ENCODE data around the gene DDX39A.
"Not testable (repeated sequence)": the region's sequence is repeated elsewhere in the genome, so short reads cannot be mapped to it uniquely, and the experiment has no call there.

DDX39A gene

DNA sequence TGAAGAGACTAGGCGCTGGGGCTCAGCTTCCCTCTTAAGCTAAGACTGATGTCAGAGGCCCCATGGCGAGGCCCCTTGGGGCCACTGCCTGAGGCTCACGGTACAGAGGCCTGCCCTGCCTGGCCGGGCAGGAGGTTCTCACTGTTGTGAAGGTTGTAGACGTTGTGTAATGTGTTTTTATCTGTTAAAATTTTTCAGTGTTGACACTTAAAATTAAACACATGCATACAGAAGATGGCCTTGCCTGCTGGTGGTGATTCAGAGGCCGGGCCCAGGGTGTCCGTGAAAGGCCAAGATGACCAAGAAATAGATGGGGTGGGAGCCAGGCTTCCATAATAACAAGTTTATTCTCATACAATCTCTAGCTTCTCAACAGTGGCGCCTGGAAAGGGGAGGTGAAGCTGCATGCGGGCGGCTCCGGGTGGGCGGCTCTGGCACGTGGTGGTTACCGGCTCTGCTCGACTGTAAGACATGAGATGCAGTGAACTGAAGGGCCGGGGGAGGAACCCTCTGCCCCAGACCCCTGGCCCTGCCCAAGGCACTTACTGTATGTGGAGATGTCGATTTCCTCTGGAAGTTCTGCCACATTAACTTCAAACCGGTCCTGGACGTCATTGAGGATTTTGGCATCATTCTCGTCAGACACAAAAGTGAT, 10.5 kb downstream of the DDX39A start:
- DNase-seq (ENCODE audit: low read depth) = no peak

DNA sequence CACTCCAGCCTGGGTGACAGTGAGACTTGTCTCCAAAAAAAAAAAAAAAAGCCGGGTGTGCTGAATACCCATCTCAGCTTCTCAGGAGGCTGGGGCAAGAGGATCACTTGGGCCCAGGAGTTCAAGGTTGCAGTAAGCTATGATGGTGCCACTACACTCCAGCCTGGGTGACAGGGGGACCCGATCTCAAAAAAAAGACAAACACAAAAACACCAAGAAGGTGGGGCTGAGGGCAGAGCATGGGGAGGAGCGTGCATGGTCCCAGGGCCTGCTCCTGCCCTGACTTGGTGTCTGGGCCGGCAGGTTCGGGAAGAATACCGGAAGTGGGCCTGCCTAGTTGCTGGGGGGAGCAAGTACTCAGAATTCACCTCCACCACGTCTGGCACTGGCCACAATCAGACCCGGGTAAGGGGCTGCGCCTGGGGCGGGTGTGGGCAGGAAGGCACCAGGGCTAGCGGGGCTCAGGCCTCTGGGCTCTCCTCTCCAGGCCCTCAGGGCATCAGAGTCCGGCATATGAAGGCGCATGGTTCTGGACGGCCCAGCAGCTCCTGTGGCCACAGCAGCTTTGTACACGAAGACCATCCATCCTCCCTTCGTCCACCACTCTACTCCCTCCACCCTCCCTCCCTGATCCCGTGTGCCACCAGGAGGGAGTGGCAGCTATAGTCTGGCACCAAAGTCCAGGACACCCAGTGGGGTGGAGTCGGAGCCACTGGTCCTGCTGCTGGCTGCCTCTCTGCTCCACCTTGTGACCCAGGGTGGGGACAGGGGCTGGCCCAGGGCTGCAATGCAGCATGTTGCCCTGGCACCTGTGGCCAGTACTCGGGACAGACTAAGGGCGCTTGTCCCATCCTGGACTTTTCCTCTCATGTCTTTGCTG, 11.3 kb downstream of the DDX39A start:
- no peak for DNase-seq (ENCODE audit: low read depth)

DNA sequence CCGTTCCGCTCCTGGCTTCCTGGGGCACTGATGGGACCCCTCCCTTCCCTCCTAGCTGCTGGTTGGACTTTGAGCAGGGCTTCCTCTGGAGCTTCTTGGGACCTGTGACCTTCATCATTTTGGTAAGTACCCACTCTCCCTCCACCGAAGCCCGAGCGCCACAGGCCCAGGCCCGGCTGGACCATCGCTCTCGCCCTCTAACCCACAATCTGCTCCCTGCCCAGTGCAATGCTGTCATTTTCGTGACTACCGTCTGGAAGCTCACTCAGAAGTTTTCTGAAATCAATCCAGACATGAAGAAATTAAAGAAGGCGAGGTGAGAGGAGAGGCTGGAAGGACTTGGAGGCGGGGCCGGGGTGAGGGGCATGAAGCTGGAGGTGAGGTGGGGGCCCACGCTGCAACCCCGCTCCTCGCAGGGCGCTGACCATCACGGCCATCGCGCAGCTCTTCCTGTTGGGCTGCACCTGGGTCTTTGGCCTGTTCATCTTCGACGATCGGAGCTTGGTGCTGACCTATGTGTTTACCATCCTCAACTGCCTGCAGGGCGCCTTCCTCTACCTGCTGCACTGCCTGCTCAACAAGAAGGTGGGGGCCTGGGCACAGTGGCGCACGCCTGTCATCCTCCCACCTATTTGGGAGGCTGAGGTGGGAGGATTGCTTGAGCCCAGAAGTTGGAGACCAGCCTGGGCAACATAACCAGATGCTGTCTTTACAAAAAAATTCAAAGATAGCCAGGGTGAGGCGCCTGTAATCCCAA, 12.3 kb downstream of the DDX39A start:
- DNase-seq (ENCODE audit: low read depth) = no peak

DNA sequence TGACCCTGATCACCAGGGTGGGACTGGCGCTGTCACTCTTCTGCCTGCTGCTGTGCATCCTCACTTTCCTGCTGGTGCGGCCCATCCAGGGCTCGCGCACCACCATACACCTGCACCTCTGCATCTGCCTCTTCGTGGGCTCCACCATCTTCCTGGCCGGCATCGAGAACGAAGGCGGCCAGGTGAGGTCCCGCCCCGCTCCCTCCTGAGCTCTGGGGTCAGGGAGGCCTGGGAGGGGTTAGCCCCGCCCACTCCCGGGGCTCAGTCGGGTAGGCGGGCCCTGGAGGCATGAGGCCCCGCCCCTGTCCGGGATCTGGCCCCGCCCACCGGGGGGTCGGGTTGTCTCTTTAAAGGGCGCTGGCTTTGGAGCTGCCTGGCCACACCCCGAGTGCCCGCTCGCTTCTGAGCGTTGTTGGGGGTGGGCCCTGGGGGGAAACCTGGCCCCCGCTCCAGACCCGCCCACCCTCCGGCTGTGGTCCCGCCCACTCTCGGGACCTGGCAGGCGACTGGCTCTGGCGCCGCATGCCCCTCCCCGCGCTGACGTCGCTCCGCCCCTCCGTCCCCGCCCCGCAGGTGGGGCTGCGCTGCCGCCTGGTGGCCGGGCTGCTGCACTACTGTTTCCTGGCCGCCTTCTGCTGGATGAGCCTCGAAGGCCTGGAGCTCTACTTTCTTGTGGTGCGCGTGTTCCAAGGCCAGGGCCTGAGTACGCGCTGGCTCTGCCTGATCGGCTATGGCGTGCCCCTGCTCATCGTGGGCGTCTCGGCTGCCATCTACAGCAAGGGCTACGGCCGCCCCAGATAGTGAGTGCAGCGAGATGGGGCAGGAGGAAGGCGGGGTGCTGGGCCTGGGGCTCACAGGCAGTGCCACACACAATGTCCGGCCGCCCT, 13.1 kb downstream of the DDX39A start:
- peak; percentile 86 for DNase-seq (ENCODE audit: low read depth)

DNA sequence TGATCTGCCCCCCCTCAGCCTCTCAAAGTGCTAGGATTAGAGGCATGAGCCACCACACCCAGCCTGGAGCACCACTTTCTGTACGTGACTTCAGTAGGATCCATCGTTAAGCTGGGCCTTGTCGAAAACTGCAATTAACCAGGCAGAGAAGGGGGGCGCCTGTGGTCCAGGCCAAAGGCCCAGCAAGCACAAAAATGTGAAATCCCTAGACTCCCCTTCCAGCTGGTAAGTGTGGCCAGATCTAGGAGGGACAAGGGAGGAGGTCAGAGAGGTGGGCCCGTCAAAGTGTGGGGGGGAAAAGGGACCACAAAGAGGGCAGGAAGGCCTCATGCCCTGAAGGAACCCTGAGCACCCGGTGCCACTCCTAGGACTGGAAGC, 13.8 kb downstream of the DDX39A start:
- no peak for DNase-seq (ENCODE audit: low read depth)

DNA sequence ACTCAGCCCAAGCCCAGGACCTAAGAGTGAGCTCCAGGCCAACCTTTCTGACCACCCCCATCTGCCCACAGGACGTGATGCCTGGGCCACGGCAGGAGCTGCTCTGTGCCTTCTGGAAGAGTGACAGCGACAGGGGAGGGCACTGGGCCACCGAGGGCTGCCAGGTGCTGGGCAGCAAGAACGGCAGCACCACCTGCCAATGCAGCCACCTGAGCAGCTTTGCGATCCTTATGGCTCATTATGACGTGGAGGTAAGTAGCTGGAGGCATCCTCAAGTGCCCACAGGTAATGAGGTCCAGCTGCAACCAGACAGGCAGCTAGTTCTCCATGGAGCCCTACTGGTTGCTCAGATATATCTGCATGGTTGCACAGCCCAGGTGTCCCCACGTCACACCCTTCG, 14.8 kb downstream of the DDX39A start:
- no peak for DNase-seq (ENCODE audit: low read depth)

DNA sequence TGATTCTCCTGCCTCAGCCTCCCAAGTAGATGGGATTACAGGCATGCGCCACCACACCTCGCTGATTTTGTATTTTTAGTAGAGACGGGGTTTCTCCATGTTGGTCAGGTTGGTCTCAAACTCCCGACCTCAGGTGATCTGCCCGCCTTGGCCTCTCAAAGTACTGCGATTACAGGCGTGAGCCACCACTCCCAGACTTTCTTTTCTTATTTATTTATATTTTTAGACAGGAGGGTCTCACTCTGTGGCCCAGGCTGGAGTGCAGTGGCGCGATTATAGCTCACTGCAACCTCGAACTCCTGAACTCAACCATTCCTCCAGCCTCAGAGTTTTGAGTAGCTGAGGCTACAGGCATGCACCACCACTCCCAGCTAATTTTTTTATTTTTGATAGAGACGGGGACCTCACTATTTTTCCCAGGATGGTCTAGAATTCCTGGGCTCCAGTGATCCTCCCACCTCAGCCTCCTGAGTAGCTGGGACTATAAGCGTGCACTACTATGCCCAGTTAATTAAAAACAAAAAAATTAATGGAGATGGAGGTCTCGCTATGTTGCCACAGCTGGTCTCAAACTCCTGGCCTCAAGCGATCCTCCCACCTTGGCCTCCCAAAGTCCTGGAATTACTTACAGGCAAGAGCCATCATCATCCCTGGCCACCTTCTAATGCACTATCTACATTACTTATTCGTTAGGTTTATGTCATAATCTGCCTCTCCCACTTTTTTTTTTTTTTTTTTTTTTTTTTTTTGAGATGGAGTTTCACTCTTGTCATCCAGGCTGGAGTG, 15.8 kb downstream of the DDX39A start:
- DNase-seq (ENCODE audit: low read depth) = not testable (repeated sequence)

DNA sequence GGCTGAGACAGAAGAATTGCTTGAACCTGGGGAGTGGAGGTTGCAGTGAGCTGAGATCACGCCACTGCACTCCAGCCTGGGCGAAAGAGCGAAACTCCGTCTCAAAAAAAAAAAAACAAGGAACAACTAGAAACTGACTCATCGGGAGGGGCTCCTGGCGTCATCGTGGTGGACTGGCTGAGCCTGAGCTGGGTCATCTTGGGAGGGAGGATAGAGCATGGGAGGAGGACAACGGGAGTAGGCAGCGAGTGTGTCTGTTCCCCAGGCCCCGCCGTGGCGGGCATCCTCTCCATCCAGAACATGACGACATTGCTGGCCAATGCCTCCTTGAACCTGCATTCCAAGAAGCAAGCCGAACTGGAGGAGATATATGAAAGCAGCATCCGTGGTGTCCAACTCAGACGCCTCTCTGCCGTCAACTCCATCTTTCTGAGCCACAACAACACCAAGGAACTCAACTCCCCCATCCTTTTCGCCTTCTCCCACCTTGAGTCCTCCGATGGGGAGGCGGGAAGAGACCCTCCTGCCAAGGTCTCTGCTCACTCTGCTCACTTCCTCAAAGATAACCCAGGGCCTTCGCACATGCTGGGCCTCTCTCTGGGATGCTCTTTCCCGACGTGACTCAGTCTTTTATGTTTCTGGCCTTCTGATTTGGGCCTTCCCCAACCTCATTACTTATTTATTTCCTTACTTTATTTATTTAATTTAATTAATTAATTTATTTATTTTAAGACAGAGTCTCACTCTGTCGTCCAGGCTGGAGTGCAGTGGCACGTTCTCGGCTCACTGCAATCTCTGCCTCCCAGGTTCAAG, 16.6 kb downstream of the DDX39A start:
- DNase-seq (ENCODE audit: low read depth) = no peak

DNA sequence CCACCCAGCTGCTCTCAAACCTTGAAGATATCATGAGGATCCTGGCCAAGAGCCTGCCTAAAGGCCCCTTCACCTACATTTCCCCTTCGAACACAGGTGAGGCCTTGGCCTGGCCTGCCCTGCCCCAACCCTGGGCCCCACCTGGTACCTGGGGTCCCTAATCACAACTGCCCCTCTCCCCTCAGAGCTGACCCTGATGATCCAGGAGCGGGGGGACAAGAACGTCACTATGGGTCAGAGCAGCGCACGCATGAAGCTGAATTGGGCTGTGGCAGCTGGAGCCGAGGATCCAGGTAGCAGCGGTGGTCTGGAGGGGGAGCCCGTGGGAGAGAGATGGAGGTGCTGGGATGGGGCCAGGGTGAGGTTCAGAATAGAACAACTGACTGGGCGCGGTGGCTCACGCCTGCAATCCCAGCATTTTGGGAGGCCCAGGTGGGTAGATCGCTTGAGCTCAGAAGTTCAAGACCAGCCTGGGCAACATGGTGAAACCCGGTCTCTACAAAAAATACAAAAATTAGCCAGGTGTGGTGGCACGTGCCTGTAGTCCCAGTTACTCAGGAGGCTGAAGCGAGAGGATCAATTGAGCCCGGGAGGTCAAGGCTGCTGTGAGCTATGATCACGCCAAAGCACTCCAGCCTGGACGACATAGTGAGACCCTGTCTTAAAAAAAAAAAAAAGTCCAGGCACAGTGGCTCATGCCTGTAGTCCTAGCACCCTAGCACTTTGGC, 17.5 kb downstream of the DDX39A start:
- no peak for DNase-seq (ENCODE audit: low read depth)

DNA sequence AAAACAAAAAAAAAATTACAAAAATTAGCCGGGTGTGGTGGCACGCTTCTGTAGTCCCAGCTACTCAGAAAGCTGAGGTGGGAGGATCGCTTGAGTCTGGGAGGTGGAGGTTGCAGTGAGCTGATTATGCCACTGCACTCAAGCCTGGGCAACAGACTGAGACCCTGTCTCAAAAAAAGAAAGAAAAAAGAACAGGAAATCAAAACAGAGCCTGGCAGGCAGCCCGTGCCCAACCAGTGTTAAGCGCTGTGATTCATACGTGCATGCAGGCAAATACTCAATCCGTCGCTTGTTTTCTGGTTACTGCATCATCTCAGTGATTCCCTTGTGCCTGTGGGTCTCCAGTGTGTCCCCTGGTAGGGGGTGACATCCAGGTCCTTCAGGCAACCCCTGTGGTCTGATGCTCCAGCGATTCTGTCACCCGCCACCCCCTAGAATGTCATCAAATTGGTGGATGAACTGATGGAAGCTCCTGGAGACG, 18.1 kb downstream of the DDX39A start:
- DNase-seq (ENCODE audit: low read depth) = no peak

DNA sequence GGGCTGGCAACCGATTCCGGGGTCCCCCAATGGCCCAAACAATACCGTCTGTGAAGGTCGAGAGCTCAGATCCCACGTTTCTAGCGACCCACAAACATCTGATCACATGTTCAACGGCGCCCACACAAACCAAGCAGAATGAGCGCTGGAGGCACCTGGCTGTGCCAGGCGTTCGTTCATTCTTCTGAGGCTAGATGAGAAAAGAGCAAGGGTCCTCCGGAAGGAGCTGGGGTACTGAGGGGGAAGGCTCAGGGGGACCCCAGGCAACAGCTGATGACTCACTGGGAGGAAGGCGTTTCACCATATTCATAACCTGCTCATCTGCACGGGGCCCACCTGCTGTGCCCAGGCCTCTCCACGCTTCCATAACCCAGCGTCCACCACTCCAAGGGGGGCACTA, 22.0 kb downstream of the DDX39A start:
- DNase-seq (ENCODE audit: low read depth) = not testable (repeated sequence)

DNA sequence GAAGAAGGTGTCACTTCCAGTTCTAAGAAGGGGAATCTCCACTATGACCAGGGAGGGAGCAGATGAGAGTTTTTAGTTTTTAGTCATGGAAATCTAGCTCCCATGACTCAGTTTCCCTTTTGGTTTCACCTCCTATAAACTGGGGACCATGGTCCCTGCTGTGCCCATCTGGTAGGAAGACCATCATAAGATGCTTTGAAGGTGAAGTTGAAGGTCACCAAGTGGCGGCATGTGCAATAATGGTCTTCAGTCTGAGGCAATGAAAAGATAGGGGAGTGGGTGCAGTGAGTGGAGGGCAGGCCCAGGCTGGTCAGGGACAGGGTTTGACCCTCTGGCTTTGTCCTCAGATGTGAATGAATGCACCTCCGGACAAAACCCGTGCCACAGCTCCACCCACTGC, 22.4 kb downstream of the DDX39A start:
- DNase-seq (ENCODE audit: low read depth) = not testable (repeated sequence)

DNA sequence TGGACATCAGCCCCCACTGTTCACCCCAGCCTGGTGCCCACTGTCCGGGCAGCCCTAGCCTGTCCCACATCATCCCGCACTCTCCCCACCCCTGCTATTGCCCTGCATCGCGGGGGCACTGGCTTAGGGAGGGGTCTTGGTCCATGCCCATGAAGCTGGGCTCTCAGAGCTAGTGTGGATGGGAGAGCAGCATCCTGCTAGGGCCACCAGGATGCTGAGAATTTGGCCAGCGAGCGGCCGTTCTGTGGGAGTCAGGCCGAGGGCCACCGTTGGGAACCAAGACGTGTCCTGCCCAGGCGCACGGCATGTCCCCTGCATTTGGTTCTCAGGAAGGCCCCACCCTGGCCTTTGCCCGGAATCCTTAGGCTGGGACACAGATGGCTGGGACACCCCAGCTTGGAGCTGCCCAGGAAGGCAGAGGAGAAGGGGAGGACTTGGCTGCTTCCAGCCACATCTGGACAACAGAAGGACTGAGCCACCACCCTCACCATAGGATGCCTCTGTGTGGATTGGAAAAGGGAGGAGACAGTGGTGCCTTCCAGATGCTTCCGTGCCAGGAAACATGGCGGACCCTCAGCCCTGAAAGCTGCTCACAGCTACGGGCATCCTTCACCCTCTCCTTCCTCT, 23.3 kb downstream of the DDX39A start:
- no peak for DNase-seq (ENCODE audit: low read depth)

DNA sequence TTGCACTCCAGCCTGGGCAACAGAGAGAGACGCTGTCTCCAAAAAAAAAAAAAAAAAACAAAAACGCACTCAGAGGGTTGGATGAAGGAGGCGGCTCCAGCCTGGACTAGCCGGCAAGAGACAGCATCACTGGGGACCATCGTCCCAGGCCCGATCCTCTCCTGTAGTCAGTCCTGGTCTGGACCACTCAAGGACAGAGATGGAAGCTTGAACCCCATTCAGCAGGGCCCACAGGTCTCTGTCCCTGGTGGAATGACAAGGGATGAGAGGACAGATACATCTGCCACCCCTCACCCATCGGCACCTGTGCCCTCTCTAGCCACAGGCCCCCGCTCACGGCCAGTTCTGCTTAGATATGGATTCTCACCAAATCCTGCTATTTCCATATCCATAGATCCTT, 23.9 kb downstream of the DDX39A start:
- DNase-seq (ENCODE audit: low read depth) = no peak

DNA sequence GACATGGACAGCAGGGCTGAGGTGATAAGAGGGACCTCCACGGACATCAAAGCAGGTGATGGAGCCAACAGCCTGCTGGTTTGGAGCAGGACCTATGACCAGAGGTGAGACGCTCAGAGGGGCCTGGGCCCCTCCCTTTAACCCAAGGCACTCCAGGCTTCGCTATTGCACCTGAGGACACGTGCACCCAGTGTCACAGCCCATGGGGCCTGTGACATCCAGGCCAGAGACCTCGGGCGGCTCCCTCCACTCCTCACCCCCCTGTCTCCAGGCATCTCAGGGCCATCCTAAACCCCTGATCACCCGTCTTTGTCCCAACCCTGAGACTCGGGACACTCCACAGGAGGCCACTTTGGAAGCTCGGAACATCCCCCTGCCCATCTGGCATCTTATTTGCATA, 25.0 kb downstream of the DDX39A start:
- DNase-seq (ENCODE audit: low read depth) = no peak

DNA sequence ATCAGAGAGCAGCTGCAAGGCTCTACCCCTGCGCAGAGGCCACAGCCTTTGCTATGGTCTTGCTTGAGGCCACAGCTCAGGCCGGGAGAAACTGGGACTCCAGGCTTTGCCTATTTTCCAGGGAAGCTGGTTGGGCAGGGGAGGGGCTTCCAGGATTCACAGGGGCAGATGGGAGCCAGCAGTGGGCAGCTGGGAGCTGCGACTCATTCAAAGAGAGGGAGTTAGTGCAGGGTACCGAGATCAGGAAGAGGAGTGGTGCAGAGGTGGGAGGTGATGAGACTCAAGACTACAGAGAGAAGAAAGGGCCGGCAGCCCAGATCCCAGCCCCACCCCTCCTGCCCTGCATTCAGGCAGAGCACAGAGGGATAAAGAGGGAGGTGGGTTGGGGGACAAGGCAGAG, 25.8 kb downstream of the DDX39A start:
- DNase-seq (ENCODE audit: low read depth) = no peak

DNA sequence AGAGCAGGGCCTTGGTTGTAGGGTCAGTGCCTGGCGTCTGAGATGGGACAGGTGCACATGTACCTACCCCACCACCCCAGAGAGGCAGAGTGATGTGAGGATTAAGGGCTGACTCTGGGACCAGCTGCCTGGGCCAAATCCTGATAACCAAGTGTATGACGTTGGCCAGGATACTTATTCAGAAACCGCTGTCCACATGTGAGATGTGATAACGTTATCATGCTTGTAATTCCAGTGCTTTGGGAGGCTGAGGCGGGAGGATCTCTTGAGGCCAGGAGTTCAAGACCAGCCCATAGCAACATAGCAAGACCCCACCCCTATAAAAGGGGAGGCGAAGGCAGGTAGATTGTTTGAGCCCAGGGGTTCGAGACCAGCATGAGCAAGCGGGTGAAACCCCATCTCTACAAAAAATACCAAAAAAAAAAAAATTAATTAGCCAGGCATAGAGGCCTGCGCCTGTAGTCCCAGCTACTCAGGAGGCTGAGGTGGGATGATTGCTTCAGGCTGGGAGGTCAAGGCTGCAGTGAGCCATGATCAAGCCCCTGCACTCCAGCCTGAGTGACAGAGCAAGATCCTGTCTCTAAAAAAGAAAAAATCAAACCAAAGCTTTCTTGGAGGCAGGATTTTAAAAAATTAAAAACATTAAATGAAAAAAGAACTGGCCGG, 27.9 kb downstream of the DDX39A start:
- no peak for DNase-seq (ENCODE audit: low read depth)

DNA sequence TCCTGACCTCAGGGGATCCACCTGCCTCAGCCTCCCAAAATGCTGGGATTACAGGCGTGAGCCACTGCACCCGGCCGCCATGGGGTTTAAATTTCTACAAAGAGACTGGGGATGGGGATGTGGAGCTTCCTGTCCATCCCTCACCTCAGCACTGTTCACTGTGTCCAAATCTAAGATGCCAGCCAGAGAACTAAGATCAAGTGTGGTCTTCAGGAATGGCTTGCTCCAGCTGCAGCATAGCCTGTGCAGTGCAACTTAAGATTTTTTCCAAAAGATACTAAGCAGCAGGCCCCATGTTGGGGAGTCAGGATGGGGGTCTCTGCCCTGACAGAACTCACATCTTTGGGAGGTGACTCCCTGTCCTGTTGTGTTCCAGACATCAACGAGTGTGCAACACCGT, 28.6 kb downstream of the DDX39A start:
- no peak for DNase-seq (ENCODE audit: low read depth)

All from activated T-cell treated with anti-CD3 and anti-CD28 coated beads for 24 hours (primary cell).